ENCODE measurements around the gene ADIPOQ.
"Not testable (repeated sequence)": the region's sequence is repeated elsewhere in the genome, so short reads cannot be mapped to it uniquely, and the experiment has no call there.

- not testable (repeated sequence) for TF ChIP-seq YEATS4 (CRISPR knock-in tag; IDR thresholded peaks at IDR 0.05; ENCODE audit: borderline replicate concordance); ZNF512 (CRISPR knock-in tag; IDR thresholded peaks at IDR 0.05); ZSCAN29 (CRISPR knock-in tag; conservative IDR thresholded peaks at IDR 0.05); ATF4 (CRISPR knock-in tag; IDR thresholded peaks at IDR 0.05); DNMT3B (CRISPR knock-in tag; conservative IDR thresholded peaks at IDR 0.05); CTCF (CRISPR knock-in tag; IDR thresholded peaks at IDR 0.05); MYNN (CRISPR knock-in tag; IDR thresholded peaks at IDR 0.05; ENCODE audit: low read depth); NFKBIZ (CRISPR knock-in tag; IDR thresholded peaks at IDR 0.05); NR3C1 (CRISPR knock-in tag; IDR thresholded peaks at IDR 0.05)
Observed at GRCh38 chr3:186811313-186811712, 31.2 kb upstream of the ADIPOQ start.
